Neural progenitor cell (in vitro differentiated cells): Measurements from ENCODE around the gene NPC1L1. TPM values are rescaled to one million over a fixed set of nuclear protein-coding genes. Genes with fewer than 3 reads are reported as not detected.

Experiments used
- DNase-seq: peaks from one replicate; pipeline ENCODE4 v3.0.0-alpha.2; 2016; ENCODE audit warnings: low spot score
- H2AFZ ChIP-seq: fragments of 200-600 bp; sonication (generic); replicated peaks from 2 replicates; pipeline ENCODE4 v1.6.1; 2016; ENCODE audit warnings: antibody characterized with exemption
- H3F3A ChIP-seq: fragments of 200-600 bp; sonication (generic); 2 replicates; pipeline ENCODE4 v1.6.1; 2016; ENCODE audit warnings: antibody characterized with exemption, low read depth
- H3K27ac ChIP-seq: fragments of 200-600 bp; sonication (generic); 2 replicates; pipeline ENCODE4 v1.5.1; 2016; ENCODE audit warnings: mild to moderate bottlenecking
- H3K27me3 ChIP-seq: fragments of 200-600 bp; sonication (generic); 2 replicates; pipeline ENCODE4 v1.6.1; 2016; ENCODE audit warnings: mild to moderate bottlenecking, moderate library complexity
- H3K36me3 ChIP-seq: fragments of 200-600 bp; sonication (generic); 2 replicates; pipeline ENCODE4 v1.5.1; 2016
- H3K4me1 ChIP-seq: fragments of 200-600 bp; sonication (generic); 2 replicates; pipeline ENCODE4 v1.6.1; 2016; ENCODE audit warnings: mixed run types
- H3K4me2 ChIP-seq: fragments of 200-600 bp; sonication (generic); 2 replicates; pipeline ENCODE4 v1.6.1; 2016
- H3K4me3 ChIP-seq: fragments of 200-600 bp; sonication (generic); 2 replicates; pipeline ENCODE4 v1.5.1; 2016
- H3K79me2 ChIP-seq: fragments of 200-600 bp; sonication (generic); 2 replicates; pipeline ENCODE4 v1.6.1; 2016; ENCODE audit warnings: low read depth
- H3K9ac ChIP-seq: fragments of 200-600 bp; sonication (generic); 2 replicates; pipeline ENCODE4 v1.6.1; 2016
- H3K9me3 ChIP-seq: fragments of 200-600 bp; sonication (generic); 2 replicates; pipeline ENCODE4 v1.5.1; 2016; ENCODE audit warnings: low read depth
- H4K20me1 ChIP-seq: fragments of 200-600 bp; sonication (generic); 2 replicates; pipeline ENCODE4 v1.6.1; 2016; ENCODE audit warnings: low read depth
- H3K27ac Mint-ChIP-seq: 3 replicates; pipeline ENCODE4 v1.8.0; 2021; ENCODE audit warnings: mixed read lengths
- H3K27me3 Mint-ChIP-seq: 2 replicates; pipeline ENCODE4 v1.8.0; 2022; ENCODE audit warnings: low read depth, mild to moderate bottlenecking, inconsistent platforms, moderate library complexity, mixed read lengths; ENCODE audit not compliant: insufficient read depth
- H3K36me3 Mint-ChIP-seq: 3 replicates; pipeline ENCODE4 v1.8.0; 2021; ENCODE audit warnings: mixed read lengths
- H3K4me1 Mint-ChIP-seq: 3 replicates; pipeline ENCODE4 v1.8.0; 2021; ENCODE audit warnings: mixed read lengths
- H3K4me3 Mint-ChIP-seq: 3 replicates; pipeline ENCODE4 v1.8.0; 2021; ENCODE audit warnings: mild to moderate bottlenecking, moderate library complexity, mixed read lengths
- H3K9me3 Mint-ChIP-seq: 3 replicates; pipeline ENCODE4 v1.8.0; 2020; ENCODE audit warnings: mixed read lengths
- EZH2 ChIP-seq: fragments of 200-600 bp; sonication (generic); IDR thresholded peaks from 2 replicates; pipeline ENCODE4 v1.6.1; 2017; ENCODE audit warnings: antibody characterized with exemption, mild to moderate bottlenecking, moderate library complexity
- EZH2phosphoT487 ChIP-seq: fragments of 200-600 bp; sonication (generic); IDR thresholded peaks from 2 replicates; pipeline ENCODE4 v1.6.1; 2017; ENCODE audit warnings: antibody characterized with exemption
- total RNA-seq: library from RNA; depleted of rRNA; stranded (reverse); fragments of >200 nt; gene quantifications from 2 replicates; pipeline ENCODE4 v1.2.3, GENCODE V29; 2015; ENCODE audit warnings: low replicate concordance
- TF ChIP-seq, protein P1 (sequence below): fragments of 200-600 bp; sonication (generic); IDR thresholded peaks from 2 replicates; pipeline ENCODE4 v1.5.1; 2017; ENCODE audit warnings: antibody characterized with exemption, mild to moderate bottlenecking

Gene NPC1L1
- total RNA-seq, 1 donor from 2014 or later = not detected

- no peak overlapping the region for H2AFZ ChIP-seq
- H3K4me1 ChIP-seq = no peaks in the 10 kb centered on the region
- H3K4me2 ChIP-seq = no peak overlapping the region
- H4K20me1 ChIP-seq = no peaks in the 10 kb centered on the region
- H3K36me3 Mint-ChIP-seq = no peaks in the 10 kb centered on the region
- no peaks in the 10 kb centered on the region for H3K4me1 Mint-ChIP-seq
- no peaks in the 10 kb centered on the region for H3K9me3 ChIP-seq
- H3F3A ChIP-seq = no peaks in the 10 kb centered on the region
- DNase-seq = no peak
- H3K9me3 Mint-ChIP-seq = no peaks in the 10 kb centered on the region
- no peaks in the 10 kb centered on the region for H3K27me3 ChIP-seq
- peaks cover 2% of the 10 kb centered on the region for H3K27me3 Mint-ChIP-seq
- TF ChIP-seq EZH2phosphoT487 = no peak
- TF ChIP-seq, protein P1, sequence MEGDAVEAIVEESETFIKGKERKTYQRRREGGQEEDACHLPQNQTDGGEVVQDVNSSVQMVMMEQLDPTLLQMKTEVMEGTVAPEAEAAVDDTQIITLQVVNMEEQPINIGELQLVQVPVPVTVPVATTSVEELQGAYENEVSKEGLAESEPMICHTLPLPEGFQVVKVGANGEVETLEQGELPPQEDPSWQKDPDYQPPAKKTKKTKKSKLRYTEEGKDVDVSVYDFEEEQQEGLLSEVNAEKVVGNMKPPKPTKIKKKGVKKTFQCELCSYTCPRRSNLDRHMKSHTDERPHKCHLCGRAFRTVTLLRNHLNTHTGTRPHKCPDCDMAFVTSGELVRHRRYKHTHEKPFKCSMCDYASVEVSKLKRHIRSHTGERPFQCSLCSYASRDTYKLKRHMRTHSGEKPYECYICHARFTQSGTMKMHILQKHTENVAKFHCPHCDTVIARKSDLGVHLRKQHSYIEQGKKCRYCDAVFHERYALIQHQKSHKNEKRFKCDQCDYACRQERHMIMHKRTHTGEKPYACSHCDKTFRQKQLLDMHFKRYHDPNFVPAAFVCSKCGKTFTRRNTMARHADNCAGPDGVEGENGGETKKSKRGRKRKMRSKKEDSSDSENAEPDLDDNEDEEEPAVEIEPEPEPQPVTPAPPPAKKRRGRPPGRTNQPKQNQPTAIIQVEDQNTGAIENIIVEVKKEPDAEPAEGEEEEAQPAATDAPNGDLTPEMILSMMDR = no peak
- no peak for TF ChIP-seq EZH2
- no peak overlapping the region for H3K4me3 Mint-ChIP-seq
- H3K4me3 ChIP-seq = no peak overlapping the region
- no peak overlapping the region for H3K9ac ChIP-seq
- no peak overlapping the region for H3K27ac Mint-ChIP-seq
- H3K27ac ChIP-seq = no peak overlapping the region
- no peaks in the 10 kb centered on the region for H3K36me3 ChIP-seq
- no peaks in the 10 kb centered on the region for H3K79me2 ChIP-seq
These were observed 2.9 kb downstream of the NPC1L1 start for GRCh38 chr7:44538093-44538797.

DNA sequence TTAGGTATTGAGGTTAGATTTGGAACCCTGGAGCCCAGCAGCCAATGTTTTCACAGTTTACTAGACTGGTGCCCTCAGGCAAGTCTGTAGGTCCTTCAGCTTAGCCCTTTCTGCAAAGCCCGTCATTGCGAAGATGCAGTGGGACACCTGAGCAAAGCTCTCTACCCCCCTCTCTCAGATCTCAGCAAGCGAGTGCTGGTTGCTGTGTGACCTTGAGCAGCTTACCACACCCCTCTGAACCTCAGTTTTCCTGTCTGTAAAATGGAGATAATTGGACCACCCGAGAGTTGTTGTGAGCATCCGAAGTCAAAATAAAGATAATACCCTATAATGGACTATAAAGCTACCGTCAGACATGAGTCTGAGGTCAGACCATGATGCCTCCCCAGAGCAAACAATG lies 3.7 kb downstream of the NPC1L1 start:
- Histone ChIP-seq H3K9me3 (no peaks in the 10 kb centered on the region), H3K79me2 (no peaks in the 10 kb centered on the region), H4K20me1 (no peaks in the 10 kb centered on the region), H3K27ac (no peak overlapping the region), H3K27me3 (no peaks in the 10 kb centered on the region), H3K9ac (no peak overlapping the region), H3K4me1 (no peaks in the 10 kb centered on the region), H3K4me3 (no peak overlapping the region), H3F3A (no peaks in the 10 kb centered on the region), H3K4me2 (no peak overlapping the region), H3K36me3 (no peaks in the 10 kb centered on the region), H2AFZ (no peak overlapping the region)
- no peaks in the 10 kb centered on the region for H3K9me3 Mint-ChIP-seq
- TF ChIP-seq EZH2phosphoT487 (no peak), EZH2 (no peak)
- TF ChIP-seq, protein P1 = no peak
- H3K36me3 Mint-ChIP-seq = no peaks in the 10 kb centered on the region
- H3K27ac Mint-ChIP-seq = no peak overlapping the region
- H3K4me1 Mint-ChIP-seq = no peaks in the 10 kb centered on the region
- peaks cover 4% of the 10 kb centered on the region for H3K27me3 Mint-ChIP-seq
- H3K4me3 Mint-ChIP-seq = no peak overlapping the region
- no peak for DNase-seq

- Histone ChIP-seq H3K27ac (no peak overlapping the region), H3F3A (no peaks in the 10 kb centered on the region), H3K27me3 (no peaks in the 10 kb centered on the region), H4K20me1 (no peaks in the 10 kb centered on the region), H3K9me3 (no peaks in the 10 kb centered on the region), H2AFZ (no peak overlapping the region), H3K36me3 (no peaks in the 10 kb centered on the region), H3K4me1 (no peaks in the 10 kb centered on the region), H3K79me2 (no peaks in the 10 kb centered on the region), H3K9ac (no peak overlapping the region), H3K4me3 (no peak overlapping the region), H3K4me2 (no peak overlapping the region)
- Mint-ChIP-seq H3K4me1 (no peaks in the 10 kb centered on the region), H3K27ac (no peak overlapping the region), H3K9me3 (no peaks in the 10 kb centered on the region), H3K36me3 (no peaks in the 10 kb centered on the region), H3K4me3 (no peak overlapping the region), H3K27me3 (peaks cover 4% of the 10 kb centered on the region)
- no peak for DNase-seq
- TF ChIP-seq, protein P1 = no peak
- TF ChIP-seq EZH2 (no peak), EZH2phosphoT487 (no peak)
These were observed 5.0 kb downstream of the NPC1L1 start for GRCh38 chr7:44536090-44536489.
